Heart right ventricle (tissue), 16 donors: ENCODE measurements around the gene FANCC. TPM values are rescaled to one million over a fixed set of nuclear protein-coding genes. Genes with fewer than 3 reads are reported as not detected.

Source experiments
- ATAC-seq, 8 donors: fragments of 200-7000 bp; cut with Tn5 transposase; one replicate each; pipeline ENCODE4 v1.9.1; 2020; ENCODE audit warnings: mild to moderate bottlenecking in 8 of 8, moderate library complexity in 8 of 8, moderate number of reproducible peaks in 1 of 8
- DNase-seq, 2 donors: peaks; one replicate each; pipeline ENCODE4 v3.0.0-alpha.2; 2020
- H3K27ac ChIP-seq, 10 donors: fragments of 200-600 bp; sonication (generic) in 2 of 10; one replicate each; pipeline versions ENCODE4 v1.5.0 to v1.8.0; 2020 to 2022; ENCODE audit warnings: mild to moderate bottlenecking in 3 of 10
- H3K27me3 ChIP-seq, 7 donors: fragments of 200-600 bp; one replicate each; pipeline ENCODE4 v1.8.0; 2021 to 2022; ENCODE audit warnings: mild to moderate bottlenecking in 2 of 7
- H3K36me3 ChIP-seq, 9 donors: fragments of 200-600 bp; sonication (generic) in 1 of 9; one replicate each; pipeline versions ENCODE4 v1.5.0 to v1.8.0; 2020 to 2022; ENCODE audit warnings: mild to moderate bottlenecking in 2 of 9
- H3K4me1 ChIP-seq, 9 donors: fragments of 200-600 bp; sonication (generic) in 1 of 9; one replicate each; pipeline versions ENCODE4 v1.5.0 to v1.8.0; 2020 to 2022; ENCODE audit warnings: mild to moderate bottlenecking in 4 of 9
- H3K4me3 ChIP-seq, 10 donors: fragments of 200-600 bp; sonication (generic) in 2 of 10; one replicate each; pipeline versions ENCODE4 v1.5.0 to v1.8.0; 2020 to 2022; ENCODE audit warnings: mild to moderate bottlenecking in 7 of 10, moderate library complexity in 2 of 10
- H3K9me3 ChIP-seq, 11 donors: fragments of 200-600 bp in 10 of 11; sonication (generic) in 2 of 11; one replicate each; pipeline versions ENCODE4 v1.5.0 to v1.8.0; 2013 to 2022; ENCODE audit warnings: mild to moderate bottlenecking in 2 of 11, control low read depth in 1 of 11, moderate library complexity in 1 of 11
- CTCF ChIP-seq, 9 donors: fragments of 200-600 bp; sonication (generic) in 2 of 9; IDR thresholded peaks; one replicate each; pipeline versions ENCODE4 v1.5.0 to v1.8.0; 2021 to 2022; ENCODE audit warnings: antibody characterized with exemption in 9 of 9, mild to moderate bottlenecking in 5 of 9, moderate library complexity in 1 of 9
- WGBS, 2 donors: extraction: QIAGEN DNeasy Blood & Tissue Kit; methylation state at CpG; one replicate each; pipeline ENCODE4 v1.1.7; 2013; ENCODE audit warnings: inconsistent platforms in 1 of 2; 5-methylcytosine and 5-hydroxymethylcytosine counted together
- intact Hi-C, 10 donors: fragments of 100-400 bp; cut with DNase I; formaldehyde crosslinking; loops; one replicate each; pipeline versions ENCODE4 v1.11.1 to v1.14.2; 2022
- polyA plus RNA-seq, 2 donors: library from polyadenylated mRNA; stranded (reverse); fragments of 200-250 nt; gene quantifications; one replicate each; pipeline ENCODE4 v1.2.3, GENCODE V29; 2013
- total RNA-seq, 10 donors: library from RNA; stranded (reverse); fragmentation: NEBNext Ultra II Directional in 3 of 10; extraction: Animal tissue kit (Norgen Biotek cat#: 25700) in 3 of 10; gene quantifications; one replicate each; pipeline versions ENCODE4 v1.2.1 to v1.2.4, GENCODE V29; 2021 to 2023
- donor health status: Arrhythmogenic right ventricular cardiomyopathy.
- donor health status: ischemic (EF 13 %, LVEDD 7.1; RV severe dilation, severe dysfunction).
- donor health status: healthy with polysubstance abuse.
- donor health status: DM: no; HTN: yes; CAD: no.
- donor health status: DM: no; HTN: no; CAD: no.
- donor health status: ischemic (EF 25% LVEDD 6.9; RV normal size, moderate dysfunction).
- donor health status: ischemic (EF 25% LVEDD 5.7; RV mildly dilated, moderate dysfunction).
- donor health status: healthy.
- donor health status: DM: yes; HTN: yes; CAD: no.
- donor health status: Ischemic cardiomyopathy.
- donor health status: ischemic (EF 35%, LVEDD 5.7; RV mildly dilated, moderate dysfunction).
- donor health status: nonischemic (EF 11% LVEDD 7.7; RV severe dilation, severe dysfunction).
- donor health status: DM: yes; HTN: yes; CAD: no.
- donor health status: PGD.
- donor health status: ischemic (EF 29% LVEDD 5.4; RV normal size, mild dysfunction).
- donor health status: nonischemic (EF 23%, LVEDD 6.1; RV moderate dilation, normal function).

FANCC gene
- total and polyA plus RNA-seq, 12 donors, result 2.9 to 6.8 (median 4.3) TPM

- Histone ChIP-seq H3K27me3 (peaks cover 0 to 28% (median 8%) of the 10 kb centered on the region in 7 donors), H3K9me3 (no peaks in the 10 kb centered on the region), H3K27ac (no peak overlapping the region), H3K4me3 (peak overlapping the region in 1 of 10 donors; percentile 18), H3K4me1 (peaks cover 0 to 6% (median 0%) of the 10 kb centered on the region in 9 donors), H3K36me3 (no peaks in the 10 kb centered on the region)
- intact Hi-C loops, result no loop called here
- 54% methylated on average over 12 of the region's 12 CpGs for WGBS, 2 donors
- TF ChIP-seq CTCF (IDR thresholded peaks at IDR 0.05), result no peak
- DNase-seq (no peak), ATAC-seq (no peak)
Measured at GRCh38 chr9:95363051-95363841, 45.7 kb upstream of the FANCC start.

- Histone ChIP-seq H3K9me3 (no peaks in the 10 kb centered on the region), H3K36me3 (no peaks in the 10 kb centered on the region), H3K27ac (no peak overlapping the region), H3K4me1 (peaks cover 0 to 6% (median 0%) of the 10 kb centered on the region in 9 donors), H3K4me3 (no peak overlapping the region), H3K27me3 (peaks cover 0 to 34% (median 4%) of the 10 kb centered on the region in 7 donors)
- ATAC-seq, result no peak
- TF ChIP-seq CTCF (IDR thresholded peaks at IDR 0.05), result no peak
- intact Hi-C loops, result no loop called here
- WGBS, 2 donors, result 66 to 69% methylated on average over 8 of the region's 8 CpGs
- no peak for DNase-seq
Measured at GRCh38 chr9:95360866-95361265, 43.4 kb upstream of the FANCC start.

GRCh38 chr9:95357316-95357715, 39.8 kb upstream of the FANCC start:
- no peak overlapping the region for H3K27ac ChIP-seq
- intact Hi-C loops, result no loop called here
- WGBS, 2 donors, result 92 to 94% methylated on average over 8 of the region's 8 CpGs
- ATAC-seq (no peak), DNase-seq (no peak)
- no peak for TF ChIP-seq CTCF (IDR thresholded peaks at IDR 0.05)
- peaks cover 0 to 13% (median 0%) of the 10 kb centered on the region in 7 donors for H3K27me3 ChIP-seq
- H3K9me3 ChIP-seq, result peaks cover 0 to 2% (median 0%) of the 10 kb centered on the region in 11 donors
- no peak overlapping the region for H3K4me3 ChIP-seq
- H3K36me3 ChIP-seq, result no peaks in the 10 kb centered on the region
- no peaks in the 10 kb centered on the region for H3K4me1 ChIP-seq

- WGBS, 2 donors, result 65 to 75% methylated on average over 5 of the region's 5 CpGs
- TF ChIP-seq CTCF (IDR thresholded peaks at IDR 0.05), result no peak
- peaks cover 0 to 4% (median 0%) of the 10 kb centered on the region in 11 donors for H3K9me3 ChIP-seq
- intact Hi-C loops, result no loop called here
- no peak for DNase-seq
- no peak overlapping the region for H3K4me3 ChIP-seq
- no peaks in the 10 kb centered on the region for H3K36me3 ChIP-seq
- H3K27ac ChIP-seq, result no peak overlapping the region
- H3K4me1 ChIP-seq, result no peaks in the 10 kb centered on the region
- ATAC-seq, result no peak
- H3K27me3 ChIP-seq, result peaks cover 0 to 25% (median 7%) of the 10 kb centered on the region in 7 donors
Measured at GRCh38 chr9:95355500-95355899, 38.0 kb upstream of the FANCC start.
